HepG2 (cell line): ENCODE measurements around the gene TLR6. TPM values are rescaled to one million over a fixed set of nuclear protein-coding genes. Genes with fewer than 3 reads are reported as not detected.

Experiments
- ATAC-seq: fragments of 200-7000 bp; cut with Tn5 transposase; 3 replicates; pipeline ENCODE4 v1.9.1; 2020; ENCODE audit warnings: mild to moderate bottlenecking, moderate library complexity
- BruUV-seq: library from RNA; stranded (reverse); fragments of 400-500 nt; replicated peaks from 2 replicates; lab custom pipeline; 2021; lab: Mats Ljungman, UMichigan
- CTCF ChIA-PET: fragments of 300-600 bp; formaldehyde crosslinking; extraction: SDS; loops from one replicate; lab custom pipeline; 2021; ENCODE audit warnings: low total read pairs, inconsistent platforms, low intra/inter-chr PET ratio; lab: Yijun Ruan, JAX
- POLR2A ChIA-PET: fragments of 350-600 bp; sonication (Branson Sonifier 250); formaldehyde crosslinking; loops from one replicate; lab custom pipeline; 2020; ENCODE audit warnings: antibody characterized with exemption, inconsistent platforms; lab: Yijun Ruan, JAX
- DNase-seq: peaks from one replicate; pipeline ENCODE4 v3.0.0-alpha.2; 2015; ENCODE audit warnings: low spot score
- FAIRE-seq: peaks from 3 replicates; lab custom pipeline; 2011; peaks lifted over from hg19 to GRCh38; lab: Jason Lieb, UNC
- H2AFZ ChIP-seq: one replicate; pipeline ENCODE4 v1.6.1; 2011; ENCODE audit warnings: low read length, inconsistent platforms
- H3K27ac ChIP-seq: fragments of 300-600 bp; 3 replicates; pipeline ENCODE4 v1.8.0; 2011; ENCODE audit warnings: mixed run types, mild to moderate bottlenecking, mixed read lengths, low read length, inconsistent platforms; ENCODE audit not compliant: insufficient read depth; ENCODE audit errors: extremely low read length
- H3K27me3 ChIP-seq, 2 experiments: fragments of 200-600 bp in 1 of 2; 2 replicates in 1 of 2; 3 replicates in 1 of 2; pipeline versions ENCODE4 v1.6.0 to v1.8.0; 2011; ENCODE audit warnings: low read length in 2 of 2, mild to moderate bottlenecking in 2 of 2, moderate library complexity in 2 of 2, inconsistent platforms in 1 of 2; ENCODE audit not compliant: insufficient read depth in 2 of 2, control insufficient read depth in 1 of 2
- H3K36me3 ChIP-seq, 2 experiments: fragments of 200-600 bp in 1 of 2; replicated peaks in 1 of 2; 2 replicates in 1 of 2; 3 replicates in 1 of 2; pipeline versions ENCODE4 v1.5.1 to v1.8.0; 2011; ENCODE audit warnings: low read length in 2 of 2, inconsistent platforms in 1 of 2; ENCODE audit not compliant: insufficient read depth in 2 of 2, control insufficient read depth in 1 of 2
- H3K4me1 ChIP-seq: 2 replicates; pipeline ENCODE4 v1.5.1; 2012; ENCODE audit warnings: low read length, inconsistent platforms; ENCODE audit not compliant: insufficient read depth
- H3K4me2 ChIP-seq: 2 replicates; pipeline ENCODE4 v1.6.0; 2011; ENCODE audit warnings: low read depth, low read length, inconsistent platforms
- H3K4me3 ChIP-seq, 3 experiments: fragments of 200-600 bp in 1 of 3; sonication (generic), shearing (Covaris generic) in 1 of 3; replicated peaks in 1 of 3; 2 replicates each; pipeline ENCODE4 v1.5.1; 2011 to 2016; ENCODE audit warnings: low read length in 3 of 3, inconsistent platforms in 2 of 3, low read depth in 2 of 3, mild to moderate bottlenecking in 2 of 3, control low read depth in 1 of 3, mixed read lengths in 1 of 3; ENCODE audit not compliant: insufficient read depth in 1 of 3
- H3K79me2 ChIP-seq: one replicate; pipeline ENCODE4 v1.6.1; 2011; ENCODE audit warnings: low read length, inconsistent platforms; ENCODE audit not compliant: insufficient read depth
- H3K9ac ChIP-seq: 2 replicates; pipeline ENCODE4 v1.6.0; 2011; ENCODE audit warnings: mild to moderate bottlenecking, low read depth, low read length, inconsistent platforms; ENCODE audit not compliant: insufficient read depth
- H3K9me3 ChIP-seq: 2 replicates; pipeline ENCODE4 v1.5.1; 2012; ENCODE audit warnings: mild to moderate bottlenecking, low read length
- H4K20me1 ChIP-seq: 2 replicates; pipeline ENCODE4 v1.6.0; 2011; ENCODE audit warnings: inconsistent platforms, mild to moderate bottlenecking, low read length, moderate library complexity; ENCODE audit not compliant: insufficient read depth
- BCL6 ChIP-seq: IDR thresholded peaks from 2 replicates; pipeline ENCODE4 v1.6.1; 2016; ENCODE audit warnings: missing genetic modification reagents, missing compliant biosample characterization
- ELK4 ChIP-seq: sonication (generic); formaldehyde crosslinking; IDR thresholded peaks from 2 replicates; pipeline ENCODE4 v1.9.0; 2021; ENCODE audit warnings: missing genetic modification reagents, borderline replicate concordance
- EZH2 ChIP-seq: conservative IDR thresholded peaks from 2 replicates; pipeline ENCODE4 v1.6.1; 2012; ENCODE audit warnings: mild to moderate bottlenecking, low read depth, low read length, moderate library complexity
- HNRNPH1 ChIP-seq: fragments of 200-400 bp; formaldehyde crosslinking; optimal IDR thresholded peaks from 2 replicates; pipeline ENCODE3; 2017; ENCODE audit warnings: mild to moderate bottlenecking, low read depth, low read length
- MYNN ChIP-seq: sonication (generic); formaldehyde crosslinking; IDR thresholded peaks from 2 replicates; pipeline ENCODE4 v1.4.0; 2020; ENCODE audit warnings: mild to moderate bottlenecking, low read depth, missing genetic modification reagents
- MYPOP ChIP-seq: sonication (generic); formaldehyde crosslinking; IDR thresholded peaks from 2 replicates; pipeline ENCODE4 v1.8.1; 2023; ENCODE audit warnings: mild to moderate bottlenecking, moderate library complexity, missing genetic modification reagents
- SOX5 ChIP-seq: IDR thresholded peaks from 2 replicates; pipeline ENCODE4 v1.6.1; 2016; ENCODE audit warnings: borderline replicate concordance
- TARDBP ChIP-seq: sonication (generic); formaldehyde crosslinking; IDR thresholded peaks from 2 replicates; pipeline ENCODE4 v1.8.0; 2022; ENCODE audit warnings: mild to moderate bottlenecking, missing genetic modification reagents
- TBP ChIP-seq: sonication (generic); formaldehyde crosslinking; IDR thresholded peaks from 2 replicates; pipeline ENCODE4 v1.5.0; 2020; ENCODE audit warnings: missing genetic modification reagents
- THYN1 ChIP-seq: sonication (generic); formaldehyde crosslinking; IDR thresholded peaks from 2 replicates; pipeline ENCODE4 v1.8.1; 2023; ENCODE audit warnings: low read depth, mild to moderate bottlenecking, moderate library complexity, missing genetic modification reagents, borderline replicate concordance
- YEATS4 ChIP-seq: sonication (generic); formaldehyde crosslinking; IDR thresholded peaks from 2 replicates; pipeline ENCODE4 v1.4.0; 2020; ENCODE audit warnings: missing genetic modification reagents, borderline replicate concordance
- ZNF232 ChIP-seq: sonication (generic); formaldehyde crosslinking; IDR thresholded peaks from 2 replicates; pipeline ENCODE4 v1.4.0; 2020; ENCODE audit warnings: missing genetic modification reagents, borderline replicate concordance
- ZNF484 ChIP-seq: sonication (generic); formaldehyde crosslinking; IDR thresholded peaks from 2 replicates; pipeline ENCODE4 v1.5.1; 2020; ENCODE audit warnings: mild to moderate bottlenecking, low read depth, missing genetic modification reagents, borderline replicate concordance
- ZNF496 ChIP-seq: sonication (generic); formaldehyde crosslinking; IDR thresholded peaks from 2 replicates; pipeline ENCODE4 v1.8.1; 2023; ENCODE audit warnings: mild to moderate bottlenecking, moderate library complexity, missing genetic modification reagents; ENCODE audit not compliant: insufficient replicate concordance
- ZNF709 ChIP-seq: sonication (generic); formaldehyde crosslinking; IDR thresholded peaks from 2 replicates; pipeline ENCODE4 v1.5.0; 2020; ENCODE audit warnings: mild to moderate bottlenecking, missing genetic modification reagents
- ZNF749 ChIP-seq: sonication (generic); formaldehyde crosslinking; IDR thresholded peaks from 2 replicates; pipeline ENCODE4 v1.8.0; 2022; ENCODE audit warnings: mild to moderate bottlenecking, missing genetic modification reagents, moderate library complexity, borderline replicate concordance
- ZSCAN25 ChIP-seq: sonication (generic); formaldehyde crosslinking; IDR thresholded peaks from 2 replicates; pipeline ENCODE4 v1.8.0; 2022; ENCODE audit warnings: mild to moderate bottlenecking, missing genetic modification reagents
- WGBS: methylation state at CpG from one replicate; pipeline ENCODE4 v1.1.6; 2017; ENCODE audit warnings: low lambda C conversion rate; 5-methylcytosine and 5-hydroxymethylcytosine counted together
- in situ Hi-C: cut with HindIII; loops from 2 replicates; pipeline ENCODE4 v1.10.0; 2017; ENCODE audit warnings: low pct_unique_long_range_greater_than_20kb; ENCODE audit not compliant: extremely low pct_ligation_motif_present
- intact Hi-C: fragments of 100-400 bp; cut with micrococcal nuclease; formaldehyde crosslinking; loops from one replicate; pipeline ENCODE4 v1.10.0; 2022; ENCODE audit not compliant: unreplicated experiment
- polyA plus RNA-seq, 8 experiments: library from polyadenylated mRNA; depleted of rRNA in 3 of 8; stranded (reverse) in 7 of 8; unstranded in 1 of 8; fragments of >200 nt; fragmentation: Illumina TruSeq in 4 of 8; extraction: Trizol in 4 of 8; gene quantifications; 2 replicates each; pipeline versions ENCODE4 v1.2.1 to v1.2.3, GENCODE V29; 2011 to 2016; ENCODE audit warnings: low read depth in 4 of 8, missing spikeins in 1 of 8, mixed read lengths in 1 of 8; ENCODE audit not compliant: insufficient read depth in 1 of 8
- total RNA-seq, 5 experiments: library from RNA; depleted of rRNA; stranded (reverse); fragments of >200 nt; fragmentation: Illumina TruSeq; extraction: Trizol; gene quantifications; 2 replicates each; pipeline ENCODE4 v1.2.3, GENCODE V29; 2016; ENCODE audit warnings: low read depth in 1 of 5

Gene TLR6
- total and polyA plus RNA-seq, 2 of the 13 experiments (the other 11 are each of a cell fraction or from before 2014, with no cell fraction given) = 0.33 to 0.71 TPM

GRCh38 chr4:38785901-38786402, 70.7 kb downstream of the TLR6 start:
- FAIRE-seq (no peak), ATAC-seq (no peak; the same call in 2 of the 3 replicates), DNase-seq (no peak)
- no peak overlapping the region for H3K4me2 ChIP-seq
- TF ChIP-seq ZNF749 (CRISPR knock-in tag) = no peak
- TF ChIP-seq SOX5 = no peak
- TF ChIP-seq YEATS4 (CRISPR knock-in tag) = no peak
- TF ChIP-seq ELK4 (CRISPR knock-in tag) = no peak
- no peak for TF ChIP-seq HNRNPH1
- TF ChIP-seq BCL6 (CRISPR knock-in tag) = no peak
- no peak for TF ChIP-seq TARDBP
- TF ChIP-seq ZNF496 (CRISPR knock-in tag) = no peak
- no peak for TF ChIP-seq ZNF709 (CRISPR knock-in tag)
- no peak for TF ChIP-seq EZH2
- TF ChIP-seq TBP (CRISPR knock-in tag) = no peak
- TF ChIP-seq ZSCAN25 = no peak
- TF ChIP-seq THYN1 (CRISPR knock-in tag) = no peak
- TF ChIP-seq MYNN (CRISPR knock-in tag) = no peak
- no peak for TF ChIP-seq ZNF232 (CRISPR knock-in tag)
- no peak for TF ChIP-seq ZNF484
- TF ChIP-seq MYPOP = no peak
- CTCF ChIA-PET = no interaction called here
- no peaks in the 10 kb centered on the region for H3K9me3 ChIP-seq
- H3K9ac ChIP-seq = no peak overlapping the region
- H2AFZ ChIP-seq = no peak overlapping the region
- H3K36me3 ChIP-seq = no peaks in the 10 kb centered on the region
- intact Hi-C loops = no loop called here
- in situ Hi-C loops = no loop called here
- H4K20me1 ChIP-seq = no peaks in the 10 kb centered on the region
- WGBS = 79% methylated on average over 8 of the region's 8 CpGs
- BruUV-seq = no TSS peak
- no peak overlapping the region for H3K4me3 ChIP-seq
- H3K79me2 ChIP-seq = no peaks in the 10 kb centered on the region
- H3K27ac ChIP-seq = no peak overlapping the region
- POLR2A ChIA-PET = no interaction called here
- H3K4me1 ChIP-seq = peaks cover 16% of the 10 kb centered on the region
- 0 out of 5 replicates have a peak, but pooled peaks cover 0 to 8% of the 10 kb centered on the region in 2 experiments for H3K27me3 ChIP-seq
